KBM-7 (cell line): Measurements from ENCODE around the gene BSG.
"Not testable (repeated sequence)": the region's sequence is repeated elsewhere in the genome, so short reads cannot be mapped to it uniquely, and the experiment has no call there.

ENCODE experiments used
- DNase-seq: peaks from one replicate; pipeline ENCODE4 v3.0.0-alpha.2; 2015
- in situ Hi-C: fragments of 300-500 bp; cut with MboI; formaldehyde crosslinking; loops from 2 replicates; pipeline ENCODE4 v1.14.3; 2020; ENCODE audit warnings: low sequenced_read_pairs, low pct_unique_long_range_greater_than_20kb, mixed read lengths

The BSG gene

GRCh38 chr19:613732-614567 lies 41.6 kb downstream of the BSG start:
- no peak for DNase-seq
- in situ Hi-C loops = no loop called here

GRCh38 chr19:615619-616018 lies 43.2 kb downstream of the BSG start:
- no peak for DNase-seq
- in situ Hi-C loops = no loop called here

GRCh38 chr19:616062-616700 lies 43.8 kb downstream of the BSG start:
- in situ Hi-C loops = no loop called here
- no peak for DNase-seq

- no peak for DNase-seq
- in situ Hi-C loops = no loop called here
These were observed 44.5 kb downstream of the BSG start for GRCh38 chr19:616747-617526.

- no peak for DNase-seq
- in situ Hi-C loops = no loop called here
These were observed 45.3 kb downstream of the BSG start for GRCh38 chr19:617551-618246.

GRCh38 chr19:618247-618619 lies 45.8 kb downstream of the BSG start:
- in situ Hi-C loops = no loop called here
- no peak for DNase-seq

- in situ Hi-C loops = no loop called here
- DNase-seq = no peak
These were observed 46.4 kb downstream of the BSG start for GRCh38 chr19:618674-619285.

GRCh38 chr19:619286-620002 lies 47.0 kb downstream of the BSG start:
- in situ Hi-C loops = no loop called here
- DNase-seq = no peak

- DNase-seq = no peak
- in situ Hi-C loops = no loop called here
These were observed 47.9 kb downstream of the BSG start for GRCh38 chr19:620166-620862.

- in situ Hi-C loops, DNase-seq: not testable (repeated sequence)
These were observed 48.8 kb downstream of the BSG start for GRCh38 chr19:621191-621590.

GRCh38 chr19:621819-622218 lies 49.4 kb downstream of the BSG start:
- DNase-seq = no peak
- in situ Hi-C loops = no loop called here

GRCh38 chr19:622666-623065 lies 50.3 kb downstream of the BSG start:
- DNase-seq = no peak
- in situ Hi-C loops = no loop called here

GRCh38 chr19:623175-623916 lies 51.0 kb downstream of the BSG start:
- no peak for DNase-seq
- in situ Hi-C loops = no loop called here

GRCh38 chr19:623974-624373 lies 51.6 kb downstream of the BSG start:
- in situ Hi-C loops = no loop called here

GRCh38 chr19:624433-625109 lies 52.2 kb downstream of the BSG start:
- DNase-seq = no peak
- in situ Hi-C loops = no loop called here

More at GRCh38 chr19:623974-624373, 51.6 kb downstream of the BSG start:
- no peak for DNase-seq

- in situ Hi-C loops = no loop called here
- DNase-seq = no peak
These were observed 52.9 kb downstream of the BSG start for GRCh38 chr19:625257-625656.

- DNase-seq, in situ Hi-C loops: not testable (repeated sequence)
These were observed 54.2 kb downstream of the BSG start for GRCh38 chr19:626566-626965.
